HG03097 (cell line): ENCODE results near the gene CHST3.

Experiments
- ATAC-seq: cut with Tn5 transposase; IDR thresholded peaks from one replicate; pipeline ENCODE4 v1.9.1; 2021; ENCODE audit not compliant: unreplicated experiment, low FRiP score

The CHST3 gene

GRCh38 chr10:72048450-72049124, 84.4 kb downstream of the CHST3 start:
- peak; percentile 59 for ATAC-seq

DNA sequence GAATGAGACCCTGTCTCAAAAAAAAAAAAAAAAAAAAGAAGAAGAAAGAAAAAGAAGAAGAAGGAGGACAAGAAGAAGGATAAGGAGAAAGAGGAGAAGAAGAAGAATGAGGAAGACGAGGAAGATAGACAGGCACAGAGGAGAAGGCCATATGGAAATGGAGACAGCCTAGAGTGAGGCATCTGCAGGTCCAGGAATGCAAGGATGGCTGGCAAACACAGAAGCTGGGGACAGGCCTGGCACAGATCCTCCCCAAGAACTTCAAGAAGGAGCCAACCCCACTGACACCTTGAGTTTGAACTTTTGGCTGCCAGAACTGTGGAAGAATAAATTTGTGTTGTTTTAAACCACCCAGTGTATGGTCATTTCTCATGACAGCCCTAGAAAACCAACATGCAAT, 85.3 kb downstream of the CHST3 start:
- no peak for ATAC-seq

GRCh38 chr10:72049969-72050781, 86.0 kb downstream of the CHST3 start:
- no peak for ATAC-seq

GRCh38 chr10:72050873-72051272, 86.7 kb downstream of the CHST3 start:
- ATAC-seq = no peak

- no peak for ATAC-seq
Observed at GRCh38 chr10:72053690-72054089, 89.5 kb downstream of the CHST3 start.

- no peak for ATAC-seq
Observed at GRCh38 chr10:72056113-72056512, 91.9 kb downstream of the CHST3 start.

DNA sequence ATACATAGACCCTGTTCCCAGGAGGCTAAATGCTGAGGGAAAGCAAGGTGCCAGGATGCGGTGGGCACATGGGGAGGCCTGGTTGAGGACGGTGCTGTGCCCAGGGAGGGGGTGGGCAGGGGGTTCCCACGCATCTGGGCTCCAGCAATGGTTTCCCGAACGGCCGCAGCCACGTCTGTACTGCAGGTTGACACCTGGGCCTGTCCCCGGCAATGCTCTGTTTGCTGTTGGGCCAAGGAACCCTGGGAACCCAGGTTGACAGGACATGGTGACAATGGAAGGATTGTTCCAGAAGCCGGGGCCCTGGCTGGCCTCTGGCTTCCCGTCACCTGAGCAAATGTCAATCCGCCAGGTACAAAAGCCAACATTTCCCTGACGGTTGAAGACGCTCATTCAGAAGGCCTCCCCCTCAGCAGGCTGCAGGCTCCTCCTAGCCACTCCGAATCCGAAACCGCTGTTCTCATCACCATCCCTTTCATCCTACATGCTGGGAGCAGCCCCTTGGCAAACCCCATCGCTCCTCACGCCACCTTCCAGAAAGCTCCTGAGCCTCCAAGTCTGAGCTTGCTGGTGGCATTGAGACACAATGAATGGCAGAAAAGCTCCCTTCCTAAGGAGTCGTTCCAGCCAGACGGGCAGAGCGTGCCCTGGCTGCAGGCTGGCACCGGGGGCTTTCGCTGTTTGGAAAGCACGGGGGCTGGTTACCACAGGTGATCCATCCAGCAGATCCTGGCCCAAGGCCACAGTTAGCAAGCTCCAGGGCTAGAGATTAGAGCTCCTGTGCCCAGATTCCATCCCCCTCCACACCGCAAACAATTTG, 92.9 kb downstream of the CHST3 start:
- ATAC-seq = no peak

DNA sequence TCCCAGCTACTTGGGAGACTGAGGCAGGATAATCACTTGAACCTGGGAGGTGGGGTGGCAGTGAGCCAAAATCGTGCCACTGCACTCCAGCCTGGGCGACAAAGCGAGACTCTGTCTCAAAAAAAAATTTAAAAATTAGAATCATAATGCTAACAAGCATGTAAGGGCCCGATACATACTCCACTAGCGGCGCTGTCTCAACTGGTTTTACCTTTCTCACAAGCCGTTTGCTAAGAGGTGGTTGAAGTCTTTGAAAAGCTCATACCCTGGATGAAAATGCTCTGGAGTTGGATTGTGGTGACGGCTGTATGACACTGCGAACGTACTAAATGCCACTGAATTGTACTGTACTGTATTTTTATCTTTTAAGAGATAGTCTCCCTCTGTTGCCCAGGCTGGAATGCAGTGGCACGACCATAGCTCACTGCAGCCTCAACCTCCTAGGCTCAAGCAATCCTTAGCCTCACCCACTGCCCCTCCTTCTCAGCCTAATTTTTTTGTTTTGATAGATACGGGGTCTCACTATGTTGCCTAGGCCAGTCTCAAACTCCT, 94.2 kb downstream of the CHST3 start:
- ATAC-seq = no peak

- ATAC-seq = no peak
Observed at GRCh38 chr10:72058989-72059842, 95.0 kb downstream of the CHST3 start.

DNA sequence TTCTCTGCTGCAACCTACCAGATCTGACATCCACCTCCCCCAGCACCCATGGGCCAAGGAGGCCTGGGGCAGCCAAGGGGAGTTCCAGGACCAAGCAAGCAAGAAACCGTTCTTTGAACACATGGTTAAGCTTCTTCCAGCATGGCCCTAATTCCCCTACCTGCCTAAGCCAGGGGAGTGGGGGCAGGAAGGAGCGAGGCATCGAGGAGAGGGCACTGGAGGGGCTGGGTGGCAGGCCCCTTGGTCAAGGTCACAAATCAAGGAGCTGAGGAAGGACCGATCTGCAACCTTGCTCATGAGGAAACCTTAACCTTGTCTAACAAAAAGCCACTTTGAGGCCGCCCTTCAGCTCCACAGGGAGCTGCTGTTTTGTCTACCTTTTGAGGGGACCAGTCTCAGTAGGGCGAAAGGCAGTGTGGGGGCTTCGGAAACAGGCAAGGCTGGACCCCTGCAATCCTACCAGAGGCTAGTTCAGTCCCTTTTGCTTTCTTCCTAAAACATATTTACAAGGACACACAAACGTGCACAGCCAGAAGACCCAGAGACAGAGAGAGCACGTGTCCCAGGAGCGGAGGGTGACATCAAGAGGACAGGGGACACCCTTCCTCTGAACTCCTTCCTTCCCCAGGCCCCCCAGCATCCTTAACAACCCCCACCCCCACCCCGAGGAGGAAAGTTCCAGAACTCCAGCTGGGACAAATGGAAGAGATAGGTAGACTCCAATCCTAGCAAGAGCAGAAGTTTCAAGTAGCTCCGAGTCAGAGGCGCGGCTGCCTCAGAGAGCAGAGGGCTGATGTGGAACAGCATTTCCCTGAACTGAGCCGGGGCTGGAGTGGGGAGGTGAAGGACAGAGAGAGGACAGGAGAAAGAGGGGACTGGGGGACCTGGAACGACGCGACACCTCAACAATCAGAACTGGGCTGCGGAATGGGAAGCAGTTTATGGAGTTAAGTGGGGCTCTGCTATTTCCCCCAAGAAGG, 95.9 kb downstream of the CHST3 start:
- no peak for ATAC-seq

GRCh38 chr10:72061491-72061890, 97.3 kb downstream of the CHST3 start:
- no peak for ATAC-seq

DNA sequence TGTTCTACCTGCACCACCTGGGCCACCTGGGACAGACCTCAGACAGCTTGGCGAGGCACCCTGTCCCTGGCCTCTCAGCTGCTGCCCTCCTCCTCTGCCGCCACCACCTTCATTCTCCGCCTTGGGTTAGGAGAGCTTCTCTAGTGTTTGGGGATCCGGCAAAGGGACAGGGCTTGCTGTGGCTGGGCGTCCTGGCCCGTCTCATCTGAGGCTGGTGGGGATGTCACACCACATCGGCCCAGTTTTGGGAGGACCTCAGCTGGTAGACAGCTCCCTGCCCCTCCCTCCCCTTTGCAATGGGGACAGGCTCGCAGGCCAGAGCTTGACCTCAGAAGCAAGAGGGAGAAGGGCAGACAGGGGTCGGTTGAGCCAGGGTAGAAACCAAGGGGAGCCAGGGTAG, 97.7 kb downstream of the CHST3 start:
- no peak for ATAC-seq

DNA sequence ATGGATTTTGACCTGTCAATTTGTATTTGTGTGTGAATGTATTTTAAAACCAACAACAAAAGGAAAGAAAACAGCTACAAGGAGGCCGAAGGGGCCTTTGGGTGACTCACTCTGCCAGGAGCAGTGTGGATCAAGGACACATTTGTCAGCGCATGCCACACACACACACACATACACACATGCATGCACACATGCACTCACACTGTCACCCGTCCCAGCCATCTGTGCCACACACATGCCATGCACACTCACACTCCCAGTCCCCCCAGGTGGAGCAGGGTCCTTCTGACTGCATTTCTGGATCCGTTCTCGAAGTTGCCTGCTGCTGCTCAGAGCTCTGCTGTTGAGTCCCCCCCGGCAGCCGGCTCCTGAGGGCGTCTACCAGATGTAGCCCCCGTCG, 98.2 kb downstream of the CHST3 start:
- ATAC-seq = no peak
